ENCODE data around the gene STPG4. TPM values are rescaled to one million over a fixed set of nuclear protein-coding genes. Genes with fewer than 3 reads are reported as not detected.

STPG4 gene
- total RNA-seq, 1 experiment from 2014 or later, result 0.13 TPM

DNA sequence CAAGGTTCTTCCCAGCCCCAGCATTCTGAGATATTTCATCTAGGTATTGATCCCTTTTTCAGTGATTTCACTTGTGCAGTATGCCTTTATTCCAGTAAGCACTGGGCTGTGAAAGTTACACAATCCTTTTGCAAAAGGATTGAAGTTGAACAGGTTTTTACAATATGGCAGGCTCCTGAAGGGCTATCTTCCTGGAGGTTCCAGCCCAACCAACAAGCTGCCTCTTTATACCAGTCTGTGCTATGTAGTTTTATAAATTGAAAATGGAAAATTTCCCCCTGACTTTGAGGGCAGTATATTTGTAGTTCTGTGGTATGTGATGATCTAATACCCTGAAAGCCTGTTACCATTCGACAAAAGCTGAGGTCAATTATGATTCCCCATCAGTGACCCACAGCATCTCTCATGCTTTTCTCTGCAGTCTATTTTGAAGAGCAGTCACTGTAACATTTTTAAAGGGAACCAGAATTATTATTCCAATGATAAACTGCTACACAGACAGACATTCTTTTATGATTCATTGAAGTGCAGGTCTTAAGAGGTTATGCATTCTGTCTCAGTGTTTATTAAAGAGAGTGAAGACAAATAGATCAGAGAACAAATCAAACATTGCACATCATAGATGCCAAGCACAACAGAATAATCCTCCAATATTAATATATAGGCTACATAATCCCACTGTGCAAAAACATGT, 35.2 kb upstream of the STPG4 start:
- Histone ChIP-seq H2BK12ac (ENCODE audit: insufficient read length, low read depth, low read length) (no peak overlapping the region), H3K4me1 (ENCODE audit: insufficient read depth, low read length) (peaks cover 19% of the 10 kb centered on the region; the same call in 1 of the 2 replicates), H3K23me2 (ENCODE audit: insufficient read length, low read depth, low read length, poor library complexity, severe bottlenecking) (no peaks in the 10 kb centered on the region), H3K14ac (ENCODE audit: insufficient read depth, low read length) (no peak overlapping the region), H2BK120ac (ENCODE audit: low read depth, low read length, poor library complexity, severe bottlenecking) (no peak overlapping the region), H3K27ac (ENCODE audit: insufficient read length, low read depth, low read length) (no peak overlapping the region), H4K20me1 (ENCODE audit: control insufficient read depth, insufficient read depth, insufficient read length) (no peaks in the 10 kb centered on the region), H2AFZ (ENCODE audit: low read length) (no peak overlapping the region), H3K79me2 (ENCODE audit: insufficient read depth, low read length) (no peaks in the 10 kb centered on the region), H2BK20ac (ENCODE audit: low read depth, low read length, poor library complexity, severe bottlenecking) (no peak overlapping the region), H4K8ac (replicated peaks; ENCODE audit: insufficient read length, low read depth, low read length) (no peak overlapping the region), H3T11ph (ENCODE audit: low read length) (no peak overlapping the region), H3K27me3 (ENCODE audit: insufficient read depth, low read length) (no peaks in the 10 kb centered on the region), H3K56ac (ENCODE audit: insufficient read length, low read depth, low read length) (no peak overlapping the region), H3K79me1 (ENCODE audit: insufficient read depth, low read depth, low read length, poor library complexity, severe bottlenecking) (no peaks in the 10 kb centered on the region), H2BK15ac (ENCODE audit: low read depth, low read length) (no peak overlapping the region), H3K9me3 (ENCODE audit: control insufficient read depth, low read depth, low read length) (no peaks in the 10 kb centered on the region), H2AK5ac (ENCODE audit: insufficient read length, low read length) (no peak overlapping the region), H2BK5ac (ENCODE audit: insufficient read length, low read length) (no peak overlapping the region), H3K23ac (ENCODE audit: insufficient read length, low read depth, low read length) (no peak overlapping the region), H3K18ac (ENCODE audit: insufficient read length, low read depth, low read length) (no peak overlapping the region), H3K9ac (ENCODE audit: extremely low read depth, insufficient read length, low read length) (no peak overlapping the region), H4K91ac (ENCODE audit: insufficient read length, low read depth, low read length) (no peak overlapping the region), H3K4me2 (ENCODE audit: insufficient read depth, insufficient read length, low read length) (no peak overlapping the region), H4K5ac (ENCODE audit: insufficient read length, low read depth, low read length) (no peak overlapping the region), H3K4ac (ENCODE audit: low read depth, low read length) (no peak overlapping the region)
- Mint-ChIP-seq H3K27me3 (ENCODE audit: low read depth) (no peaks in the 10 kb centered on the region; the same call in 1 of the 2 replicates), H3K9me3 (no peaks in the 10 kb centered on the region; a peak in 1 of 5 replicates), H3K4me3 (no peak overlapping the region), H3K27ac (no peak overlapping the region), H3K36me3 (ENCODE audit: insufficient read depth in 1 of 3, low read depth in 3 of 3) (no peaks in the 10 kb centered on the region), H3K4me1 (peaks cover 41 to 55% of the 10 kb centered on the region in 2 experiments)
- TF ChIP-seq, protein P1, sequence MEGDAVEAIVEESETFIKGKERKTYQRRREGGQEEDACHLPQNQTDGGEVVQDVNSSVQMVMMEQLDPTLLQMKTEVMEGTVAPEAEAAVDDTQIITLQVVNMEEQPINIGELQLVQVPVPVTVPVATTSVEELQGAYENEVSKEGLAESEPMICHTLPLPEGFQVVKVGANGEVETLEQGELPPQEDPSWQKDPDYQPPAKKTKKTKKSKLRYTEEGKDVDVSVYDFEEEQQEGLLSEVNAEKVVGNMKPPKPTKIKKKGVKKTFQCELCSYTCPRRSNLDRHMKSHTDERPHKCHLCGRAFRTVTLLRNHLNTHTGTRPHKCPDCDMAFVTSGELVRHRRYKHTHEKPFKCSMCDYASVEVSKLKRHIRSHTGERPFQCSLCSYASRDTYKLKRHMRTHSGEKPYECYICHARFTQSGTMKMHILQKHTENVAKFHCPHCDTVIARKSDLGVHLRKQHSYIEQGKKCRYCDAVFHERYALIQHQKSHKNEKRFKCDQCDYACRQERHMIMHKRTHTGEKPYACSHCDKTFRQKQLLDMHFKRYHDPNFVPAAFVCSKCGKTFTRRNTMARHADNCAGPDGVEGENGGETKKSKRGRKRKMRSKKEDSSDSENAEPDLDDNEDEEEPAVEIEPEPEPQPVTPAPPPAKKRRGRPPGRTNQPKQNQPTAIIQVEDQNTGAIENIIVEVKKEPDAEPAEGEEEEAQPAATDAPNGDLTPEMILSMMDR (conservative IDR thresholded peaks at IDR 0.05), result no peak
- no CpG with 5 or more reads among the region's 1 CpG for WGBS (ENCODE audit: extremely low coverage, insufficient read length, low lambda C conversion rate)
- DNase-seq, result no peak
